GM11168 (cell line): ENCODE data around the gene QSOX1.

Source experiments
- in situ Hi-C: fragments of 300-500 bp; cut with MboI; formaldehyde crosslinking; loops from one replicate; pipeline ENCODE4 v1.12.0; 2022; ENCODE audit warnings: low sequenced_read_pairs; ENCODE audit not compliant: unreplicated experiment

QSOX1 gene

DNA sequence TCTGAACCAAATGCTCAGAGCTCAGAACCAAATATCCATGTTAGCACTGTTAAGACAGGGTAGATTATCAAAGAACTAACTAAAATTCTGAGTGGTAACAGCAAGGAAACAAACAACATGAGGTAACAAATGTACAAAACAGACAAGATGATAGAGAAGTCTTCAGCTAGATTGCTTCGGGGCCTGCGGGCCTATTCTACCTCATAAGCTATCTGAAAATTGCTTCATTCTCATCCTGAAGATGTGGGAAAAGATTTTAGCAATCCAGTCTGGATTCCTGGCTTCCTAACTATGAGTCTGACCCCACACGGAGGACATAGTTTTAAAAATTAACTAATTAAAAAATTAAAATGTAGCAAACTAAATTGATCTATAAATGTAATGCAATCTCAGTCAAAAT, 9.2 kb upstream of the QSOX1 start:
- in situ Hi-C loops = no loop called here

DNA sequence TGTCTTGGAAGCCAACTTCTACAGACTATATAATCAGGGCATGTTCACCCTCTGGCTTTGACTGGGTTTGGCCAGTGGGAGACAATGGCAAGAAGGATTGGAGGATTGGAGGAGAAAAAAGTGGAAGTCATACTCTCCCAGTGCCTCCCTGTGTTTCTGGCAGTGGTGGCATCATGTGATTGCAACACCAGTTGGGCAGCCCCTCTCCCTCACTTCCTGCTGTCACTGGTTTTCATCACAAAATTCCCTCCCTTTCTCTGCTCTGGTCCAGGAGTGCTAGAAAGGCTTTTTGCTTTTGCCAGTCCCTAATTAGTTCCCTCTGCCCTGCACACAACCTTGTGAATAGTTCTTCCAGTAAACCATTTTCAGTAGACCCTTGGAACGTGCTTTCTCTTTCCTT, 3.7 kb upstream of the QSOX1 start:
- in situ Hi-C loops = loop anchor here (25.0 kb wide), 2 partner anchors 289 to 439 kb away; no protein-coding TSS in a partner anchor

DNA sequence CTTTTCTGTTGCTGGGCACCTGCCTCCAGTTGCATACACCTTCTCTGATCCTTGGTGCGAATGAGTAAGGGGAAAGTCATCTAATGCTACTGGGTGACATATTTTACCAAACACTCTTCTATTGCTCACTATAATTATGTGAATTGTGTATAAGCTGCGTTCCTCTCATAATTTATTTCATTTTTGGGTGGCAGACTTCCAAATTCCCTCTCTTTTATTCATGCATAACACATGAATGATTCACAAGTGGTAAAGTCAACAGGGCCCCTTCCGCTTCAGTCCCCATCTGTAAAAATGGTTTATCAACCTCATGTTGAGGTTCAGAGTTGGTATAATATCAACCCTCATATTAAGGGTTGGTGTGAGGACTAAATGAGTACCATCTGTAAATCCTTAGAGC, 3.2 kb upstream of the QSOX1 start:
- in situ Hi-C loops = loop anchor here (25.0 kb wide), 2 partner anchors 289 to 439 kb away; no protein-coding TSS in a partner anchor

DNA sequence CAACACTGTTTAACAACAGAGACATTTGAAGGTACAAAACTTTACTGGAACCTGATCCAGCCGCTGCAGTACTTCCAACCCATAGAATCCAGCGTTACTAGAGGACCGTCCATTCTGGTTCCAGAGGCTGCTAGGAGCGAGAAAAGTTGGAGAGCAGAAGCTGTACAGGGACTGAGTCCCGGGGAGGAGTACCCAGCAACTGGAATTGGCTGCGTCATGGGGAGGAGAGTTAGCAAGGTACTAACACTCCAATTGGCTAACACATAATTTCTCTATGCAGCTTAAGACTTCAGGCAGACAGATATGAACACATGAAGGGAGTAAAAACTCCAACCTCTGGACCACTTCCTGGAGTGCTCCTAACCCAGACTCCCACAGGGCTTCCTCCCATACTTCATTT, 2.1 kb upstream of the QSOX1 start:
- in situ Hi-C loops = loop anchor here (25.0 kb wide), 2 partner anchors 290 to 440 kb away; no protein-coding TSS in a partner anchor

DNA sequence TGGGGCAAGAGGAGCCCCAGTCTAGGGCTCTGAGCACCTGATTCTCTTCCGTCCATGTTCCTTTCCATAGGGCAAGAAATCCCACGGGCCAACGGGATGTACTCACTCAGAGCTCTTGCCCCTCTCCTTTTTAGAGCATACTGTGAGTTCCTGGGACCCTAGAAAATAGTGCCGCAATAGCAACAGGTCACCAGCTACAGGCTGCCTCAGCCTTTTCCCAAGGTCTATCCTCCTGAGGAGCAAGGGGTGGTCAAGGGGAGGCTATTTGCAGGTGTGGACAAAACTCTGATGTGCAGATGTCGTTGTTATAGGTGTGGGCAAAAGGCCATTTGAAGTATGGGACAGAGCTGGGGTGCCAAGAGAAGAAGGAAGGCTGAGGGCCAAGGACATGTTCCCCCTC, 1.6 kb upstream of the QSOX1 start:
- in situ Hi-C loops = loop anchor here (25.0 kb wide), 2 partner anchors 291 to 441 kb away; no protein-coding TSS in a partner anchor

DNA sequence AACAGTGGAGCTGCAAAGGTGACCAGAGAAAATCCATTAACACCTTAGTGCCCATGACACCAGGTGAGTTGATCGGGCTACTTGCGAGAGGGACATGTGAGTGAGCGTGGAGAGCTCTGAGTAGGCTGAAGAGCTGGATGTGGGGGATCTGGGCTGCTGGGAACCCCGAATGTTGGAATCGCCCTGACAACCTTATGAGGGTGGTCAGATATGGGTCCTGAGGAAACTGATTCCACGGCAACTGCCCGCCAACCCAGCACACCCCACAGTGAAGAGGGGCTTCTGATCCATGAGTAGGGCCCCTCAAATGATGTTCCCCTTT, 705 bp upstream of the QSOX1 start:
- in situ Hi-C loops = loop anchor here (25.0 kb wide), 2 partner anchors 292 to 442 kb away; no protein-coding TSS in a partner anchor

DNA sequence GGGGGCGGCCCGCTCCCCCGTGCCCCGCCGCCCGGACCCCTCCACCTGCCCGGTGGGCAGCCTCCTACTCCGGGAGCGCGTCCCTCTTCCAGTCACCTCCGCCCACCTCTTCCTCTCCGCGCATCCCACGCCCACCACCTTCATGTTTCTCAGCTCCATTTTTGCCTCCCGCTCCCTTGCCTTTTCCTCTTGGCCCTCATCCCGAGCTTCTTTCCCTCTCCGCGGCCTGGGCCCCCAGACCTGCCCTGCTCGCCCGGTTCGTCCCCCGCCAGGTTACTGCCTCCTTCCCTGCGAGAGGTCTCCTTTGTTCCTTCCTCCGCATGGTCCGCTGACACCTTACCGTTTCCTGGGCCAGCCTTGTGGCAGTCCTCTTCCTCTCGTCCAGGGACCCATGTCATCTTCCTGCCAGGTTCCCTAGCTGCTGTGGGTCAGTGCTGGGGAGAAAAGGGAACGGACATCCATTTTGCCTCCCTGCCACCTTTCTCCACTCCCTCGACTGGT, 563 bp downstream of the QSOX1 start:
- in situ Hi-C loops = loop anchor here (25.0 kb wide), 2 partner anchors 293 to 443 kb away; no protein-coding TSS in a partner anchor

DNA sequence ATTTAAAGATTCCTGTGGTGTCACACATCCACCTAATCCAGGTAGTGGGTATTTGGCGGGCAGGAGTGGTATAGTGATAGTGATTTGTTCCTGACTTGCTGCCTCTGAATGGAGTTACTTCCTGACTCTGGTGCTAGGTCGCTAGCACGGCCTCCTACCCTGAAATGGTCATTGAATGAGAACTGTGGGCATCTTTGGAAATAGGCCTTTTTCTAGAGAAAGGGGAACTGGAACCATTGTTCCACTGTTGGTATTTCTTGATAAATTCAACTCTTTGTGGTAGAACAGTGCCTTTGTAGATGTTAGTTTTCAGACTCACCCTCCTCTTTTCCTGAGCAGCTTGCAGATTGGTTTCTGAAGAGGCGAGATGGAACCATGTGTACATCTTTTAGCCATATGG, 1.5 kb downstream of the QSOX1 start:
- in situ Hi-C loops = loop anchor here (25.0 kb wide), 2 partner anchors 294 to 444 kb away; no protein-coding TSS in a partner anchor

DNA sequence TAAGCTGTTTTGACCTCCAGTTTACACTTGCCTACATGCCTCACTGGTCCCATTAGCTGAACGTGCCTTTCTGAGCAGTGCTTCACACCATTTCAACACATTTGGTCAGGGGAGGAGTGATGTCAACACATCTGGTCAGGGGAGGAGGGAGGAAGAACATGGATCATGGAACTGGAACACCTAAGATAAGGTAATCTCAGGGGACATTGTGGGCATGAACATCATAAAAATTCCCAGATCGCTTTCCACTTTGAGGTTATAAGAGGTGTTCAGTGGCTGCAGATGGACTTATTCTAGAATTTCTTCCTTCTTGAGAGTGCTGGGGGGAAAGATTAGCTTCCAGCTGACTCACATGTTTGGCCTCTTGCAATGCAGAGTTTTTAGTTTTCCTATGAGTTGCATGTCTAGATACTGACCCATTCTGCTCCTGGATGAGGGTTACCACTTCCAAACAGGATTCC, 2.0 kb downstream of the QSOX1 start:
- in situ Hi-C loops = loop anchor here (25.0 kb wide), 2 partner anchors 294 to 444 kb away; no protein-coding TSS in a partner anchor

DNA sequence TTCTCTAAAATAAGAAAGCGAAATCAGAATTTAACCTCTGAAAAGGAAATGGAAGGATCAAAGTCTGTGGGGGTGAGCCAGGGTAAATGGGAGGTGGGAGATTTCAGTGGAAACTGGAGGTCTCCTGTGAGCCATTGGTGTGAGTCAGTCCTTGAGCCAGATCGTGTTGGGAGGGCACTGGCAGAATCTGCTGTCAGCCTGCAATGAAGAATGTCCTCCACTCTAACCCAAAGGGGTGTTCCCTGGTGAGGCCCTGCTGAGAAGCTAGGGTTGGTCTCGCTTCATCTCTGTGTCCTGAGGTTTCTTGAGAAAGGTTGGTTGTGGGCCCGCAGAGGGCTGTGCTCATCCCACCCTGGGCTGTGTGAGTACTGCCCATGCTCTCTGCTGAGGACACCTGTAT, 2.4 kb downstream of the QSOX1 start:
- in situ Hi-C loops = loop anchor here (25.0 kb wide), 2 partner anchors 295 to 445 kb away; no protein-coding TSS in a partner anchor

DNA sequence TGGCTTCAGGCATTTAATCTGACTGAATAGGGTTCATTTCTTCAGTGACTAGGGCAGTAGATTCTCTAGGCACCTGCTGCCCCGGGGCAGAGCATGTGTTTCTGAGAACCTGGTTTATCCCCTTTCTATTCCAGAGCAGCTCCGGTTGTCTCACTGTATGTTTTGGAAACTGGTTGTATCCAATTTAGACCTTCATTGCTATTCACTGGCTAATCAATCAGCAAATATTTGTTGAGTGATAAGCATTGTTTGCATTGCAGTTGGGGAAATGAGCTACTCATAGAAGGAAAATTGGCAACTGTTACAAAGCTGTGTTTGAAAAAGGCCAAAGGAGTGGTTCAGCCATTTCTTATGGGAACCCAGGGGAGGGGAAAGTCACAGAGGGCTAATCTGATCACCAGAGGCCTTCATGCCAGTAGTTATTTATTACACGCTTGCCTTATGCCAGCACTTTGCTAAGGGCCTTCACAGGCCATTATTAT, 2.9 kb downstream of the QSOX1 start:
- in situ Hi-C loops = loop anchor here (25.0 kb wide), 2 partner anchors 295 to 445 kb away; no protein-coding TSS in a partner anchor

DNA sequence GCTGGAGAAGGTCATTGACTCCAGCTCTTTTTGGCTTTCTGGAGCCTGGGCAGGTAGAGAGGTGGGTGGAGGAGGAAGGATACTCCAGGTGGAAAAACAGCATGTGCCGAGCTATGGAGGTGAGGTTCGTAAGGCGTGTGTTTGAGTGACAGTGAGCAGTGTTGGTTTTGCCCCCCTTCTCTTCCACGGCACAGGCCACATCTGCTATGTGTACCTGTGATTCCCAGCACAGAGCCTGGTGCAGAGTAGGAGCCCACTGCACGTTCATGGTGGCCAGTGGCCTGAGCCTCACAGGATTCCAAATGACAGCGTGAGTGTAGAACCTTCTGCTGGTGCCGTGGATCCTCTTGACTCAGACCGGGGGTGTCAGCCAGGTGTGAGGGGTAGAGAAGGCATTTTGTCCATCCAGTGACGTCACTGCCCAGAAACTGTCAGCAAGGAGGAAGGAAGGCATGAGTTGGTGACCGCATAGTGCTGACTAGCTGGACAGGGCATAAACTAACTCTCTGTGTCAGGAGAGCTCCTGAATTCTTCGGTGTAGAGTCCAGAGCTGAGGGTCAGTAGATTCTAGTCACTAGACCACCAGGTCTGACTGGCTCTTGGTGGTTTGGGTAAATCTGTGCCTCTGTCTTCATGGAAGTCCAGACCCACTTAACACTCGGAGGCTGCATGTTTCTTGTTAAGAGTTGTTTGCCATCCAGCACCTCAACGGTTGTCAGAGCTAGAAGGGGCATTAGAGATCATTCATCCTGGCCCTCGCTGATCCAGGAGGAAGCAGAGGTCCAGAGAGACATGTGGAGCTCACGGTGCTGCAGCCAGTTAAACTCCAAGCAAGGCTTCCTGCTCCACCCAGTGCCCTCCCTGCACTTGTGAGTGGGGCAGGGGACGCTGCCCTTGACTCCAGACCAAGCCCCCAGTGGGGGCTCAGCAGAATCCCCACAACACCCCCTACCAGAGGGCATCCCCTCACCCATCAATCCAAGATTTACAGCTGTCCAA, 3.8 kb downstream of the QSOX1 start:
- in situ Hi-C loops = loop anchor here (25.0 kb wide), 2 partner anchors 296 to 446 kb away; no protein-coding TSS in a partner anchor

DNA sequence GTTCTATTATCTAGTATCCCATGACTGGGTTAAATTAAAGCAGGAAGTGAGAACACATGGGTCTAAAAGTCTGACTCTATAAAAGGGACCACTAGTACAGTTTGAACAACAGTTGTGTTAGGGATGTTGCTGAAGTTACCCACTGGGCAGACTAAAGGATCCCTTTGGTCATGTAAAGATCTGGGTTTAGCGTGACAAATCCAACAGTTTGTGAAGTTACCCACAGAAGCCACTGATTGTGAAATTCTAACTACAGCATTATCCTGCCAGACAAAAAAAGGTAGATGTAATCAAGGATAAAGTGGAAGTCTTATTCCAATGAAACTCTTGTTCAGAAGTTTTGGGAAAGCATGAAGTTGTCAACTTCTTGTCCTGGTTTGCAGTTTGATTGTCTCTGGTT, 5.7 kb downstream of the QSOX1 start:
- in situ Hi-C loops = loop anchor here (25.0 kb wide), 2 partner anchors 298 to 448 kb away; no protein-coding TSS in a partner anchor

DNA sequence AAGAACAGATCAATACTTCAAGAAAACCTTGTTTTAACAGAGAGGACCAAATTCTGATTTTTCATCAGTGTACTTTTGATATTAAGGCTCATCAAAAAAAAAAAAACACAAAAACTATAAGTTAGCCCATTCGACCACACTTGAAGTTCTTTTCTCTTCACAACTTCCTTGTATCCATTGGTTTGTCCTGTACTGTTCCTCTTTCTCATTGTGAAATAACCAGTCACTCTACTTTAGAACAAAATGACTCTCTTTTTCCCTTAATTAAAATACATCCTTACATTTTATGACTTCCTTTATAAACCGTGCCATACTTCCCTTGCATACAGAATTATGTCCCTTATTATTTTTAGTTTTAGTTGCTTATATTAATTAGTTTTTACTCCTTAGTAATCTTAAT, 8.4 kb downstream of the QSOX1 start:
- in situ Hi-C loops = loop anchor here (25.0 kb wide), 2 partner anchors 301 to 451 kb away; no protein-coding TSS in a partner anchor

DNA sequence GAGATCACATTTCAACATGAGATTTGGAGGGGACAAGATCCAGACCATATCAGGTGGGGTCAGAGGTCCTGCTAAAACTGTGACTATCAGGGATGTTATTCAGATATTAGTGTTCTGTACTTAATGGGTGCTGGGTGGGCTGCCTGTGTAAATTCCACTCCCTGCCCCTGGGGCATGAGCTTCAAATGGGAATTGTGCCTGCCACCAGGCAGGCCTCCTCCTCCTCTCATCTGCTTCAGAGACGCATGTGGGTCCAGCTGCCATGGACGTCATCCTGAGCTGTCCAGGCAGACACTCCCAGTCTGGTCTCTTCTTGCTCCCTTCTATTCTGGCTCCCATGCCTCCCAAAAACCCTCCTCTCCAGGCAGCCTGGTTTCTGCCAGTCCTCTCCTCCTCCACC, 10.4 kb downstream of the QSOX1 start:
- in situ Hi-C loops = loop anchor here (25.0 kb wide), 2 partner anchors 303 to 453 kb away; no protein-coding TSS in a partner anchor

DNA sequence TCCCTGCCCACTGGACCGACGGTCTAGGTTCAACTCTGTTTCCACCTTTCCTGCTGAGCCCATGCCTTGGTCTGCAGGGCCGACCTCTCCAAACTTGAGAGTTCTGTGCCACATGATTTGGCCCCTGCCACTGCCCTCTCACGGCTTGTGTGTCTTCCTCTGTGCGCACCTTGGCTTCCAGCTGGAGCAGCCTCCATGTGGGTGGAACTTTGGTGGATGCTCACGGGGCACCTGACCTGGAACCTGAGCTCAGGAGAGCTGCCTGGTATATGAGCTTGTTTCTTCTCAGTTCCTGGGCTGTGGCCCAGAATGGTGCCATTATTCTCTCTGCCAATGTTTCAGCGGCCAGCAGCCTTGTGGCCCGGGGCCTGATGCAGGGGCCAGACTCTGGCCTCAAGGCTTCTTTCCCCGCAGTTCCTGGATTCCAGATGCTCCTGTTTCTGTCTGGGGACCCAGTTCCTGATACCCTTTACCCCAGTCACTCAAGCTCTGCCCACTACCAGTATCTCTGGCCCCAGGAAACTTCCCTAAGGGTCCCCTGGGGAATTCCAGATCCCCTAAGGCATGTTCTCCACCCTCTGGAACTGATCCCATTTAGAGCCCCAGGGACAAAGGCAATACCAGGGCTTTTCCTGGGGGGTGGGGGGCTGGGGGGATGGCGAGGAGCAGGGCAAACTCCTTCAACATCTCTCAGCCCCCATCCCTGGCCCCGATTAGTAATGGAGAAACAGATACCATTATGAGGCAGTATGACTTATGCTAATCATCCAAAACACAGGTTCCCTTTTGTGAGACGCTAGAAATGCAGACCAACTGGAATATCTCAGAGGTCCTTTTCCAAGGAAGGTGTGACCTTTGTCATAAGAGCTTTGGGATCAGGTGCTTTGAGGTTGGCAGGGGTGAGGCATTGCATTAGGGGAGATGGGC, 11.1 kb downstream of the QSOX1 start:
- in situ Hi-C loops = loop anchor here (25.0 kb wide), 2 partner anchors 303 to 453 kb away; no protein-coding TSS in a partner anchor

DNA sequence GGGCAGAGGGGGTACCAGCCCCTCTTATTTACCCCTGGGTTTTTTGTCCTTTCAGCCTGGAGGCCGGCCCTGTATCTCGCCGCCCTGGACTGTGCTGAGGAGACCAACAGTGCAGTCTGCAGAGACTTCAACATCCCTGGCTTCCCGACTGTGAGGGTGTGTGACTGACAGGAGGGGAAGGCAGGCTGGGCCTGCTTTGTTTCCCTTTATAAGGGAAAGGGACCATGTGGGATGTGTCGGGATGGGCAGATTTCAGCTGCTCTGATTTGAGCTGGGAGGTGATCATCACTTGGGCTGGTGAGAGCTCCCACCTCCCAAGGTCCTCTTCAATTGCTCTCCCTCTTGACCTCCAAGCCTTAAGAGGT, 11.7 kb downstream of the QSOX1 start:
- in situ Hi-C loops = loop anchor here (25.0 kb wide), 2 partner anchors 304 to 454 kb away; no protein-coding TSS in a partner anchor

DNA sequence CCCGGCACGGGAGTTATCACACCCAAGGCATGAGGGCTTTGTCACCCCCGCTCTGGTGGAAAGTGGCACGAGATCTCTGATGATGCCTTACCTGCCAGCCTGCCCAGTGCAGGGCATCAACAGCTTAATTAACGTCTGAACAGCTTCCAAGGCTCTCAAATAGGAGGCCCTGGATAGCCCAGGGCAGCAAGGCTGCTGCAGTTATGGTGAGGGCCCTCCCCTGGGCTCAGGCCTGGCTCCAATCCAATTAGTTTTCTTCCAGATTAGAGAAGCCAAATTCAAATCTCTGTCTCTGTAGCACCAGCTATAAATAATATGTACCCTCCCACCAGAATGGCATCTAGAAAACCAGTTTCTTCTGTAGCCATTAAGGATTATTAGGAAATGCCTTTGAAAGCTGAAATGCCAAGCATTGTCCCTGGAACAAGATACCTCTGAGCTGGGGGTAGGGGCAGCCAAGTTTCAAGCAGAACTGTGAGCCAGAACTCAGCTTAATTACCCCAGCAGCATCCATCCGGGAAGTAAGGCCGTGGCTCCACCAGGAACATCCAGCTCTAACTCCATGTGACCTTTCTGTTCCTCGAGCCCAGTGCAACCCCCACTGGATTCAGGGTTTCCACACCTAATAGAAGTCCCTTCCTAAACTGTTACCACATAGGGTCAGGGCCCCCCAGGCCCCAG, 12.5 kb downstream of the QSOX1 start:
- in situ Hi-C loops = loop anchor here (25.0 kb wide), 2 partner anchors 305 to 455 kb away; no protein-coding TSS in a partner anchor
